Mesenchymal stem cell (in vitro differentiated cells and primary cell): ENCODE results near the gene BRMS1L.

Experiments used
- DNase-seq: peaks from one replicate; pipeline ENCODE4 v3.0.0-alpha.2; 2013
- H2AFZ ChIP-seq: one replicate; pipeline ENCODE4 v1.6.1; 2013; ENCODE audit warnings: low read depth, mild to moderate bottlenecking, control low read depth, inconsistent platforms, low read length, moderate library complexity
- H2AK5ac ChIP-seq: 2 replicates; pipeline ENCODE4 v1.6.1; 2013; ENCODE audit warnings: low read length, moderate library complexity, mild to moderate bottlenecking, inconsistent platforms; ENCODE audit not compliant: severe bottlenecking
- H2BK120ac ChIP-seq: one replicate; pipeline ENCODE4 v1.6.1; 2013; ENCODE audit warnings: low read depth, mild to moderate bottlenecking, inconsistent platforms, low read length, moderate library complexity
- H2BK12ac ChIP-seq, 2 experiments: one replicate each; pipeline ENCODE4 v1.6.1; 2013; ENCODE audit warnings: inconsistent platforms in 2 of 2, low read length in 2 of 2, mild to moderate bottlenecking in 2 of 2, moderate library complexity in 2 of 2, control low read depth in 1 of 2
- H2BK15ac ChIP-seq: one replicate; pipeline ENCODE4 v1.6.1; 2013; ENCODE audit warnings: mild to moderate bottlenecking, low read depth, inconsistent platforms; ENCODE audit not compliant: poor library complexity, severe bottlenecking
- H2BK5ac ChIP-seq: 2 replicates; pipeline ENCODE4 v1.6.1; 2013; ENCODE audit warnings: low read depth, mild to moderate bottlenecking, low read length, control low read depth, inconsistent platforms; ENCODE audit not compliant: poor library complexity, severe bottlenecking
- H3K14ac ChIP-seq, 2 experiments: one replicate each; pipeline ENCODE4 v1.6.1; 2013; ENCODE audit warnings: inconsistent platforms in 2 of 2, low read length in 2 of 2, control low read depth in 1 of 2, mild to moderate bottlenecking in 1 of 2, moderate library complexity in 1 of 2
- H3K18ac ChIP-seq, 2 experiments: one replicate each; pipeline ENCODE4 v1.6.1; 2013; ENCODE audit warnings: inconsistent platforms in 2 of 2, low read length in 2 of 2, control low read depth in 1 of 2, low read depth in 1 of 2, mild to moderate bottlenecking in 1 of 2
- H3K23ac ChIP-seq, 2 experiments: one replicate each; pipeline ENCODE4 v1.6.1; 2013; ENCODE audit warnings: inconsistent platforms in 2 of 2, low read length in 2 of 2, mild to moderate bottlenecking in 2 of 2, moderate library complexity in 2 of 2, control low read depth in 1 of 2
- H3K27ac ChIP-seq: 2 replicates; pipeline ENCODE4 v1.5.1; 2013; ENCODE audit warnings: mild to moderate bottlenecking, moderate library complexity, low read length, control low read depth, inconsistent platforms; ENCODE audit not compliant: poor library complexity, severe bottlenecking
- H3K27me3 ChIP-seq, 2 experiments: 2 replicates each; pipeline versions ENCODE4 v1.6.1 to v1.7.0; 2013; ENCODE audit warnings: low read length in 2 of 2, mild to moderate bottlenecking in 2 of 2, moderate library complexity in 2 of 2, control low read depth in 1 of 2, inconsistent platforms in 1 of 2; ENCODE audit not compliant: control insufficient read depth in 1 of 2, insufficient read depth in 1 of 2
- H3K36me3 ChIP-seq, 2 experiments: 2 replicates each; pipeline versions ENCODE4 v1.6.1 to v1.7.0; 2013; ENCODE audit warnings: low read length in 2 of 2, control low read depth in 1 of 2, inconsistent platforms in 1 of 2, low read depth in 1 of 2, mild to moderate bottlenecking in 1 of 2; ENCODE audit not compliant: insufficient read depth in 2 of 2, control insufficient read depth in 1 of 2
- H3K4ac ChIP-seq, 2 experiments: one replicate each; pipeline ENCODE4 v1.6.1; 2013; ENCODE audit warnings: inconsistent platforms in 2 of 2, low read length in 2 of 2, mild to moderate bottlenecking in 2 of 2, moderate library complexity in 2 of 2, control low read depth in 1 of 2, low read depth in 1 of 2
- H3K4me1 ChIP-seq: 2 replicates; pipeline ENCODE4 v1.6.1; 2013; ENCODE audit warnings: low read depth, low read length, control low read depth; ENCODE audit not compliant: control insufficient read depth, insufficient read depth
- H3K4me2 ChIP-seq: 2 replicates; pipeline ENCODE4 v1.6.1; 2013; ENCODE audit warnings: low read length, mild to moderate bottlenecking, inconsistent platforms; ENCODE audit not compliant: poor library complexity, severe bottlenecking
- H3K4me3 ChIP-seq, 2 experiments: 2 replicates each; pipeline versions ENCODE4 v1.5.1 to v1.7.0; 2013; ENCODE audit warnings: low read length in 2 of 2, mild to moderate bottlenecking in 2 of 2, control low read depth in 1 of 2, low read depth in 1 of 2; ENCODE audit not compliant: insufficient read depth in 1 of 2
- H3K79me1 ChIP-seq: replicated peaks from 2 replicates; pipeline ENCODE4 v1.6.1; 2013; ENCODE audit warnings: mild to moderate bottlenecking, control low read depth, low read length, inconsistent platforms; ENCODE audit not compliant: poor library complexity, severe bottlenecking
- H3K9ac ChIP-seq: 2 replicates; pipeline ENCODE4 v1.7.0; 2013; ENCODE audit warnings: mild to moderate bottlenecking, low read length, moderate library complexity
- H3K9me3 ChIP-seq: 2 replicates; pipeline ENCODE4 v1.7.0; 2013; ENCODE audit warnings: mild to moderate bottlenecking, low read length; ENCODE audit not compliant: control insufficient read depth
- H4K8ac ChIP-seq: one replicate; pipeline ENCODE4 v1.6.1; 2013; ENCODE audit warnings: inconsistent platforms, mild to moderate bottlenecking, low read length, moderate library complexity
- H4K91ac ChIP-seq: one replicate; pipeline ENCODE4 v1.6.1; 2013; ENCODE audit warnings: mild to moderate bottlenecking, low read length, inconsistent platforms
- WGBS: methylation state at CpG from one replicate; pipeline ENCODE4 v1.1.7; 2013; ENCODE audit warnings: mixed read lengths; 5-methylcytosine and 5-hydroxymethylcytosine counted together

Gene BRMS1L

GRCh38 chr14:35915185-35915584, 89.0 kb downstream of the BRMS1L start:
- Histone ChIP-seq H3K4ac (no peak overlapping the region), H2BK120ac (no peak overlapping the region), H2BK5ac (no peak overlapping the region), H3K9ac (no peak overlapping the region), H3K27ac (no peak overlapping the region), H3K18ac (no peak overlapping the region), H4K8ac (no peak overlapping the region), H2BK15ac (no peak overlapping the region), H3K9me3 (peaks cover 9% of the 10 kb centered on the region), H3K4me3 (no peak overlapping the region), H3K4me2 (no peak overlapping the region), H2AFZ (no peak overlapping the region), H3K27me3 (no peaks in the 10 kb centered on the region), H3K36me3 (no peaks in the 10 kb centered on the region), H2AK5ac (no peak overlapping the region), H3K23ac (no peak overlapping the region), H3K4me1 (no peaks in the 10 kb centered on the region), H3K79me1 (no peaks in the 10 kb centered on the region), H2BK12ac (no peak overlapping the region), H3K14ac (no peak overlapping the region), H4K91ac (no peak overlapping the region)
- WGBS, result 84% methylated on average over 4 of the region's 4 CpGs
- DNase-seq, result no peak

- no peaks in the 10 kb centered on the region for H3K79me1 ChIP-seq
- H3K27ac ChIP-seq, result no peak overlapping the region
- no peak overlapping the region for H2BK15ac ChIP-seq
- no peak overlapping the region for H3K14ac ChIP-seq
- H2BK12ac ChIP-seq, result no peak overlapping the region
- no peak overlapping the region for H4K8ac ChIP-seq
- no peaks in the 10 kb centered on the region for H3K36me3 ChIP-seq
- no peak overlapping the region for H3K4ac ChIP-seq
- H3K18ac ChIP-seq, result no peak overlapping the region
- no peak overlapping the region for H3K4me2 ChIP-seq
- H3K23ac ChIP-seq, result no peak overlapping the region
- H2AK5ac ChIP-seq, result no peak overlapping the region
- H2BK5ac ChIP-seq, result no peak overlapping the region
- H4K91ac ChIP-seq, result no peak overlapping the region
- peaks cover 9% of the 10 kb centered on the region for H3K9me3 ChIP-seq
- H3K27me3 ChIP-seq, result no peaks in the 10 kb centered on the region
- no peak for DNase-seq
- no peak overlapping the region for H3K9ac ChIP-seq
- no peaks in the 10 kb centered on the region for H3K4me1 ChIP-seq
- H2BK120ac ChIP-seq, result no peak overlapping the region
- WGBS, result no CpG with 5 or more reads among the region's 1 CpG
- H2AFZ ChIP-seq, result no peak overlapping the region
- H3K4me3 ChIP-seq, result no peak overlapping the region
Observed at GRCh38 chr14:35915775-35916174, 89.6 kb downstream of the BRMS1L start.
